ENCODE results near the gene RPS2.

Gene RPS2

DNA sequence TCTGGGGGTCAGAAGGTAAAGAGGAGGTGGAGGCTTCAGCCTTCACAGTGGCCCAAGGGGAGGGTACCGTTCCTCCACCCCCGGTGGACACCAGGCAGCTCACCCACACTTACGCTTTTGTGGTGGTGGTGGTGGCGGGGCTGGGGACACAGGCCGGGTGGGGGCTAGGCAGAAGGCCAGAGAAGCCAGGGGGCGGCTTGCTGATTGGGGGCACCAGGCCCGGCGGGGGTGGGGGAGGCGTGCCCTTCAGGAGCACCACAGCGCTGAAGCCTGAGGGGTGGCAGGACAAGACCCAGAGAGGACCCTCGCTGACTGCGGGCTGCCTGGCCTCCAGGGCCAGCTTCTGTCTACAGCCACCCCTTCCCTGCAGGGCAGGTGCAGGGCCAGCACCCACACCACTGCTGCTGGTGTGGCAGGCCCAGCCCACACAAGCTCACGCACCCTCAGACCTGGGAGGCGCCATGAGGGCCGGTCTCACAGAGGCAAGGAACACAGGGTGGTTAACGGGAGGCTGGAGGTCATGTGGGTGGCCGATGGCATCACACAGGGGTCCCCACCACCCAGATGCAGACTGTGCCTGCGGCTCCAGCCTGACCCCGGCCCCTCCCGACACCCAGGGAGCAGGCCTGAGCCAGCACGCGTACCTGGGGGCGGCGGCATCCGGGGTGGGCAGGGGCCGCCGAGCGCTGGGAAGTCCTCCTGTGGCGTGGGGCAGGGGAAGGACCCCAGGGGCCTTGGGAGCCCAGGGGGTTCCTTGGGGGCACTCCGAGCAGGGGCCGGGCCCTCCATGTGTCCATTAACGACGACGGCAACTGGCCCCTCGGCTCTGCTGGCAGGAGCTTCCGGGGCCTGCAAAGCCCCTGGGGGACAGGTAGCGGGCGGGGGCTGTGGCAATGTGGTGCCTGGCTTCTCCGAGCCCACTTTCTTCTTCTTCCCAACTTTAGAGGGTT, 34.5 kb upstream of the RPS2 start:
- no peak for DNase-seq (ENCODE audit: low read depth in 2 of 2)

DNA sequence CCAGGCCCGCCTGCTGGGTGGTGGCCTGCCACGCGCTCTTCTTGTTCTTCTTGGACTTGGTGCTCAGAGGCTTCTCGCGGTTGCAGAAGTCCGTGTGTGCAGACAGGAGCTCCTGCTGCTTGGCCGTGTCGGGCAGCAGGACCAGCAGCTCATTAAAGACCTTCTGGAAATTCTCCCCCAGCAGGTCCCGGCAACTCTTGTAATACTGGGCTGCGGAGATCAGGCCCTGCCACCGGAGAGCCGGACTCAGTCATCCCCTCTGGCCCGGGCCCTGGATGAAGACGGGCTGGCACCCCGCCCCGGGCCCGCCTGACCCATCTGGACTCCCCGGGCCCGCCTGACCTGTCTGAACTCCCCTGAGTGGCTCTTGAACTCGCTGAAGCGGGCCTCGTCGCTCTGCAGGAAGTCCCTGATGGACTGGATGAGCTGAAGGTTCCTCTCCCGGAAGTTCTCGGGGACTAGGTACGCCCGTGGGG, 33.8 kb upstream of the RPS2 start:
- DNase-seq (ENCODE audit: low read depth in 2 of 2) = no peak

DNA sequence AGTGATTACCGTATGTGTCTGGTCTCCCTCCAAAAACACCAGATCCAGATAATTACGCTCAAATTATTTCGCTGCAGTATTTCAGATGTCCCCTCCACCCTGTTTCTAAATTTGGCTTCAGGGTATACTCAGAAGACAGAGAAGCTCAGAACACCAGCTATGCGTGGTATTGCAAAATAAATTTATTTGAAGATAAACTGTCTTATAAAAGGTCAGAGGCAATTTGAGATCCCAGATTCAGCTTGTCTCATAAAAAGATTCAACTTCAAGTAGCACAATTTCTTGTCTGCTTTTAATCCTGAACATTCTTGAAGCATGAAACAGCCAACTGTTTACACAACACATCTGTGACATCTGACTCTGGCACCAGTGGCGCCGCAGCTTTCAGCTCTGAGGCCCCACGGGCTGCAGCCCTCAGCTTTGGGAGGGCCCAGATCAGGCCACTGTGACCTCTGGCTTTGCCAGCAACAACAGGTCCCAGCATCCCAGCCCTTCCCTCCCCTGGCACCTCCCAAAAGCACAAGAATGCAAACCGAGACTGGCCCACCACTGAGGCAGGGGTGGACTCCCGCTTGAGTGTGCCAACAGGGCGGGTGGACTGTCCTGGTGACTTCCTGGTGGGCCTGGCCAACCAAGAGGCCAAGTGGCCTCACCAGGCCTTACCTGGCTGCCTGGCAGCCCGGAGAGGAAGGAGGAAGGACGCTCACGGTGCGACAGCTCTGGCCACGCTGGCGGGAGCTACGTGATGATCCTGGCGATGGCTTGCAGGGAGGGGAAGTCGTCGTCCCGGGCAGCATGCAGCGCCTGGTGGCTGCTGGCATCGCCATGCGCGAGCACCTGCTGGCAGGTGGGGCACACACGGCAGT, 33.1 kb upstream of the RPS2 start:
- DNase-seq (ENCODE audit: low read depth in 2 of 2) = no peak

DNA sequence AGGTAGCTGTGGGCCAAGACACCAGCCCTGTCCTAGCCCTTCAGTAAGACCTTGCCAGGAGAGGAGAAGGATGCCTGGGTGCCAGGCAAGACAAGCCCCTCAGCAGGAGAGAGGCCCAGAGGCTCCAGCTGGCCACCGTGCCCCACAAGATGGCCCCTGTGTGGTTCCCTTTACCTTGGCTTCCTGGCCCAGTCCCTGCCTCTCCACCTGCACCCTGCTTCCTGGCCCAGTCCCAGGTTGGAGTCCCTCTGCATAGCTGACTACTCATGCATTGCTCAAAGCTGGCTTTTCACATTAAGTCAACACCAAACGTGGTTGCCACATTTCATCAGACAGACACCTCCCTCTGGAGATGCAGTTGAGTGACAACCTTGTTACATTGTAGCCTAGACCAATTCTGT, 29.1 kb upstream of the RPS2 start:
- no peak for DNase-seq (ENCODE audit: low read depth in 2 of 2)

DNA sequence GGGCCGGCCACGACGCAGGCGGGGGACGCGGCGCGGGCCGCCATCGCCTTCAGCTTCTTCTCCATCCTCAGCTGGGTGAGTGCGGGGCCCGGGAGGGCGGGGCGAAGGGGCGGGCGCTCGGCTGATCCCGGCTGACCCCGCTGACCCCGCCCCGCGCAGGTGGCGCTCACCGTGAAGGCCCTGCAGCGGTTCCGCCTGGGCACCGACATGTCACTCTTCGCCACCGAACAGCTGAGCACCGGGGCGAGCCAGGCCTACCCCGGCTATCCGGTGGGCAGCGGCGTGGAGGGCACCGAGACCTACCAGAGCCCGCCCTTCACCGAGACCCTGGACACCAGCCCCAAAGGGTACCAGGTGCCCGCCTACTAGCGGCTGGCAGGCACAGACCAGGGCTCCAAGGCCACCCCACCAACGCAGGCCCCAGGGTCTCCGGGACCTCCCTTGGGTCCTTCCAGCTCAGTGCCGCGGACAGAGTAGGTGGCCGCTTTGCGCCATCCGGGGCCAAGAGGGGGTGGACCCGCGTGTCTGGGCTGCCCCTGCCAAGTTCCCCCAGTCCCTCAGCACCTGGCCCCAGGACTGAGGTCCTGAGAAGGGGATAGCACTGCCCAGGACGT, 28.2 kb upstream of the RPS2 start:
- DNase-seq (ENCODE audit: low read depth in 2 of 2) = no peak

DNA sequence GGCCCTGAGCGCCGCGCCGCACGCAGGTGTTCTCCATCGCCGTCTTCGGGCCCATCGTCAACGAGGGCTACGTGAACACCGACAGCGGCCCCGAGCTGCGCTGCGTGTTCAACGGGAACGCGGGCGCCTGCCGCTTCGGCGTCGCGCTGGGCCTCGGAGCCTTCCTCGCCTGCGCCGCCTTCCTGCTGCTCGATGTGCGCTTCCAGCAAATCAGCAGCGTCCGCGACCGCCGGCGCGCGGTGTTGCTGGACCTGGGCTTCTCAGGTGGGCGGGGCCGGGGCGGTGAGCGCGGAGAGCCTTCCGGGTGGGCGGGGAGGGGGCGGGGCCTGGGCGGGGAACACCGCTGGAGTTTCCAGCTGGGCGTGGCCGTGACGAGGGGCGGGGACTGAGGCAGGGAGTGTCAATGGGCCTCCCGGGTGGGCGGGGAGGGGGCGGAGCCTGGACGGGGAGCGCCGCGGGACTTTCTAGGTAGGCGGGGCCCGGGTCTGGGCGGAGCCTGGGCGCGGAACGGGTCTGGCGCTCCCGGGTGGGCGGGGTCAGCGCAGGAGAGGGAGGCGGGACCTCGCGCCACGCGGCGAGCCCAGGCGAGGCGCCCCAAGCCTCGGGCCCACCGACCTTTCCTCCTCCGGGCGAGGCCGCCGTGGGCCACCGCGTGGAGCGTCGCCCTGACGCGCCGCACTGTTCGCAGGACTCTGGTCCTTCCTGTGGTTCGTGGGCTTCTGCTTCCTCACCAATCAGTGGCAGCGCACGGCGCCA, 27.5 kb upstream of the RPS2 start:
- DNase-seq (ENCODE audit: low read depth in 2 of 2) = peak; percentile 97 to 98

DNA sequence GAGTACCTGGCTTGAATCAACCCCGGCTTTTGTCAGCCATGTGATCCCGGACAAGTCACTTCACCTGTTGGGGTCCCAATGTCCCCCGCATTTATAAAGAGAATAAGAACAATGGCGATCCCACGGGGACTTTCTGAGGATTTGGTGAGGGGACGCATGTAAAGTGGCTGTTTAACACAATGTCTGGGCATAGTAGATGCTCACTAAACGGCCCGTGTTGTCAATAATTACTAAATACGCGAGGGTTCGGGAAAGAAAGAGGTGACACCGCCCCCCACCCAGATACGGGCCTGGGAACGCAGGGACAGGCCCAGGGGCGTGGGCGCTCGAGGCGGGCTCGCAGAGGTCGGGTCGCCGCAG, 26.9 kb upstream of the RPS2 start:
- no peak for DNase-seq (ENCODE audit: low read depth in 2 of 2)

DNA sequence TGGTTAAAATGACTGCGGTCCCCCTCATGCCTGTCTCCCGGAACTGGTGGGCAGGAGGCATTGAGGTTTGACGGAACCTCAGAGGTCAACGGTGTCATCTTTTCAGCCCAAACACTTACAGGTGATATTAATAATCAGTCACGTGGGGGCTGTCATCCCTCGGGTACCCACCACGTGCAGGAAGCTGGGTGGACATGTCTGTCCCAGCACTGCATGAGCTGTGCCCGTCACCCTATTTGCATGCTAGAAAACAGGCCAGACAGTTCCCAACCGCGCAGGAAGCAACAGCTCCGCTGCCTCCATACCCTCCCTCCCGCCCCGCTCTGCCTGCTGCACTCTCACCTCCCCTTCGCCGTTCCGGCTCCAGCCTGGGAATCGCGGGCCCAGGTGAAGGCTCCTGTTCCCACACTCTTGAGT, 26.5 kb upstream of the RPS2 start:
- DNase-seq (ENCODE audit: low read depth in 2 of 2) = no peak

DNA sequence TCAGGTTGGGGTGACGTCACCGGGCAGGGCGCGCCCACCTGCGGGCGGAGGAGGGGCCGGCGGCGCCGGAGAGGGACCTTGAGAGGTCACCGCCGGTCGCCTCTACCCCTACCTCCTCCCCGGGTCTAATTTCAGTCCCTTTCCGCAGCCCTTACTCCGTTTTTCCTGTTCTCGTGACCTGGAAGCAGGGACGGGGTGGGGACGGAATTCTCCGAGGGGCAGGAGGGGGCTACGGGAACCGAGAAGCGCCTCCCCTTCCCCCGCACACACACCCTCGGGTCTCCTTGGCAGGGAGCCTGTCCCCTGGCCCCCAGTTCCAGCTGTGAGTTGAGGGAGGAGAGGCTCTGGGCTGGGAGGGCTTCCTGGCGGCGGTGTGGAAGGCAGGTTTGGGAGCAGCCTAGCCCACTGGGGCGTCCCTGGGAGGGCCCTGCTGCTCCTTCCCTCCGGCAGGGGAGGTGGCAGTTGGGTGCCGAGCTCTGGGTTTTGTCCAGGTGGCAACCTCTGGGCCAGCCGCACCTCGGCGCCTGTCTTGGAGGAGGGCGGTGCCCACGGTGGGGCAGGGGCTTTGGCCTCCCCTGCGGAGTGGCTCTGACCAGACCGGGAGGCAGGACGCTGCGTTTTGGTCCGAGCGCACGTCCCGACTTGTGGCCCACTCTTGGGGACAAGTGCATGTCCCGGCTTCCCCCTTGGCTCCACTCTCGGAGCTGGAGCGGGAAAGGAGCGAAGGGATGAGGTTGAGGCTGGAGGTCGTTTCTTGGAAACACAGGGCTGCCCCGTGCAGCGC, 25.9 kb upstream of the RPS2 start:
- DNase-seq (ENCODE audit: low read depth in 2 of 2) = no peak

DNA sequence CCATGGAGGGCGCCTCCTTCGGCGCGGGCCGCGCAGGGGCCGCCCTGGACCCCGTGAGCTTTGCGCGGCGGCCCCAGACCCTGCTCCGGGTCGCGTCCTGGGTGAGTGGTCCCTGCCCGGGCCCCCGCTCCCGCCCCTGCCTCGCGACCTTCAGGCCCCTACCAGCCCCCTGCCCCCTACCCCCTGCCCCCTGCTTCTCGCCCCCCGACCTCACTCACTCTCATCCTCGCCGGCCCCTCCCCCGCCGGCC, 25.4 kb upstream of the RPS2 start:
- DNase-seq (ENCODE audit: low read depth in 2 of 2) = no peak

DNA sequence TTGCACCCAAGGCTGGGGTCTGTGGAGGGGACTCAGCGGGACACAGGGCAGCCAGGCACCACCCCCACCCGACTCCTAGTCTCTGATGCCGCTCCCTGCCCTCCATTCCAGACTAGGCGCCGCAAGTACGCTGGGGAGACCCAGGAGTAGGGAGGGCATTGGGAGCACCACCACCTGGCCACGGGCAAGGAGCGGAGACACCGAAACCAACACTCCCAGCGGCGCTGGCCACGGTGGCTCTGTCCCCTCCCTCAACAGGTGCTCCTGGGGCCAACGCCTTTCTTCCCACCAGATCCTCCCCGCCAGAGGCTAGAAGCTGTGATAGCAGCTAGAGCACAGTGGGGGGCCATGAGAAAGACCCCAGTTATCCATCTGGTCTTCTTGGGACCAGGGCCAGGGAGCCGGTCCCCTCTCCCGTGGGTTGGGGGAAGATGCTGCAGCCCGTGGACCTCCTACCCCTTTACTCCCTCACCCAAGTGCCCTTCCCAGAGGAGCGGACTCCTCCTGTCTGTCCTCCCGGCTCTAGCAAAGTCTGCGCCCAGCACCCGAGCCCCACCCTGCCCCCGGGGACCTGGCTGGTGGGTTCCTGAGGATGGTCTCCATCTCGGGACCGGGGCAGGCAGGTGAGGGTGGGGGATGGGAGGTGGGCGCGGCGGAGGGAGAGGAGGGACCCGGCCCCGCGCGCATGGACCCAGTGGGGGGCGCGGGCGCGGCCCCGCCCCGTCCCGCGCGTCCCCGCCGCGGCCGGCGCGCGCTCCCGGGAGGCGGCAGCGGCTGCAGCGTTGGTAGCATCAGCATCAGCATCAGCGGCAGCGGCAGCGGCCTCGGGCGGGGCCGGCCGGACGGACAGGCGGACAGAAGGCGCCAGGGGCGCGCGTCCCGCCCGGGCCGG, 24.8 kb upstream of the RPS2 start, which contains the start of gene SYNGR3:
TSS of gene SYNGR3 (plus strand) at position 762 of the 892 bp plus-strand sequence. CDS start 133 bp downstream, outside the sequence.
- no peak for DNase-seq (ENCODE audit: low read depth in 2 of 2)

DNA sequence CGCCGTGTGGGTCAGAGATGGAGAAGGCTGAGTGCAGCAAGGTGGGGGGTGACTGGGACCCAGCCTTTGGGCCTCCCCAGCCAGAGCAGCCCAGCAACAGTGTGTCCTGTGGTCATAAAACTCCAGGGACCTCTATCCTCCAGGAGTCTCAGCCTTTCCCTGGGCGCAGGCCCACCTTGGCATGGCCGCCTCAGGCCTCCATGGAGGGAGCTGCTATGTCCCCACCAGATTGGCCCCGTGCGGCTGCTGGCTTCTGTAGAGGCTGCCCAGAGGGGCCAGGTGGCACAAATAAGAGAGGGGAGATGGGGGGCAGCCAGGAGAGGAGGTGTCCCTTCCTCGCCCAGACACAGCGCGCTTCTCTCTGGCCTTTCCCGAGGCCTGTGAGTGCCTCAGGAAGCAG, 22.6 kb upstream of the RPS2 start:
- DNase-seq (ENCODE audit: low read depth in 2 of 2) = no peak

DNA sequence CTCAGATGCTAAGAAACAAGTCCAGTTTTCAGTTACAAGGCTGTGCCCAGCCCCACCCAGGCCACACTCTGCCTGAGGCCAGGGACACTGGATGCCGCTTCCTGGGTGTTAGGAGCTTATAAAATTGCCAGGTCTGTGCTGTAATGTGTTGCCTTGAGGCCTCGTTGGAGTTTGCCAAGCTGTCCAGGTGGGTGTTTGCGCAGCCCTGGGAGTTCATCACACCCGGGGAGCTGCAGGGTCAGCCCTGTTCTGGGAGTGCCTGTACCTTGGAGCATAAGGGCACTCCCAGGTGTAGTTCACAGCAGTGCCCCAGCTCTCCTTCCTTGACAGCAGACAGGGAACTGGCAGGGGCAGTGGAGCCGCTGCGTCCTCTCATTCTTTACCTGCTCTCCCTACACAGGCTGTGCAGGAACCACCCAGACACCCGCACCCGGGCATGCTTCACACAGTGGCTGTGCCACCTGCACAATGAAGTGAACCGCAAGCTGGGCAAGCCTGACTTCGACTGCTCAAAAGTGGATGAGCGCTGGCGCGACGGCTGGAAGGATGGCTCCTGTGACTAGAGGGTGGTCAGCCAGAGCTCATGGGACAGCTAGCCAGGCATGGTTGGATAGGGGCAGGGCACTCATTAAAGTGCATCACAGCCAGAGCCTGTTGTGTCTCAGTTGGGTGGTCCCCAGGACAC, 21.0 kb upstream of the RPS2 start:
- DNase-seq (ENCODE audit: low read depth in 2 of 2) = no peak

DNA sequence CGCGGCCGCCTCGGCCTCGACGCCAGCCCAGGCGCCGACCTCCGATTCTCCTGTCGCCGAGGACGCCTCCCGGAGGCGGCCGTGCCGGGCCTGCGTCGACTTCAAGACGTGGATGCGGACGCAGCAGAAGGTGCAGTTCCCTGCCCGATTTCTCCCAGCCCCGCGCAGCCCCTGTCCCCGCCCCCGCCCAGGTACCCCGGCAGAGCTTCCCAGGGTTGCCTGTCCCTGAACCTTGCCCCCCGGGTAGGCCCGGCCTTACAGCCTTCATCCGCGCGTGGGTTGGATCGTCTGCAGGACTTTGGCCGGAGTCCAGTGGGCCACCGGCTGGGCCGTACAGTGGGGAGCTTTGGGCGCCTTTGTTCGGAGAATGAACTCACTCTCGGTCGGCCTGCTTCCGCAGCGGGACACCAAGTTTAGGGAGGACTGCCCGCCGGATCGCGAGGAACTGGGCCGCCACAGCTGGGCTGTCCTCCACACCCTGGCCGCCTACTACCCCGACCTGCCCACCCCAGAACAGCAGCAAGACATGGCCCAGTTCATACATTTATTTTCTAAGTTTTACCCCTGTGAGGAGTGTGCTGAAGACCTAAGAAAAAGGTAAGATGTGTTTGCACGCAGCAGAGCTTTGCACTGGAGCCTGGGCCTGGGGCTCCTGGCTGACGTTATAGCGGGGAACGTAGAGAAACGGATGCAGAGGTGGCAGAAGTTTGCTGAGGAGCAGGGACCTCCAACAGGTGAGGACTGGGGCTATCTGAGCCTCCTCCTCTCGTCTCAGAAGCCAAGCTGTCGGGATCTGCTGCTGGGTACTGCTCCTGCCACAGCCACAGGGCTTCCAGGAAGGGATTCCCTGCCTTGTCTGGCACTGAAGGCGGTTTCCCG, 20.0 kb upstream of the RPS2 start:
- no peak for DNase-seq (ENCODE audit: low read depth in 2 of 2)

DNA sequence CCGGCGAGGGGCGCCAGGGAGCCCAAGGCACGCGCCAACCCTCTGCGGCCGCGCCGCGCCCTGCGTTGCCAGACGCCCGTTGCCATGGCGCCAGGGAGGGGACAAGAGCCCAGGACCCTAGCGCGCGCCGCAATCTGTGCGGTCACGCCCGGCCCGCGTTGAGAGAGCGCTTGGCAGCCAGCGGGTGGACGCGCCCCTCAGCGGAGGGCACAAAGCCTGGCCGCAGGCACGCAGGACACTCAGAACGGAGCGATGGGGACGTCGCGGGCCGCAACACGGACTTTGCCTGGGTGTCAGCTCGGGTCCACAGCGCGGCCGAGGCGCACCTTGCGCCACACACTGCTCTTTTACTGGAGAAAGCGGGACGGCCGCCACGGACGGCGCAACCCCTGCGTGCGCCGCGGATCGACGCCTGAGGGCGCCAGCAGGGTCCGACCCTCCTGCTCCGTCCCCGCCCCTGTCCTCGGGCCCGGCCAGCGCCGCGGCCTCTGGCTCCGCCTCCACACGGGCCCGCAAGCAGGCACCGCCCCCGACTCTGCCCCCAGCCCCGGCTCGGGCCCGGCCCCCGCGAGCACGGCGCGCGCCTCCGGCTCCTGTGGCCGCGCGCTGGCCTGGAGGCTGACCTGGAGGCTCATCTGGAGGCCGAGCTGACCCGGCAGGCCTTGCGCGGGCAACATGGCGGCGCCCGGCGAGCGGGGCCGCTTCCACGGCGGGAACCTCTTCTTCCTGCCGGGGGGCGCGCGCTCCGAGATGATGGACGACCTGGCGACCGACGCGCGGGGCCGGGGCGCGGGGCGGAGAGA, 19.1 kb upstream of the RPS2 start, which contains the start of gene GFER:
TSS of gene GFER (plus strand) at position 650 of the 803 bp plus-strand sequence. CDS start at position 676, 26 bp downstream.
- DNase-seq (ENCODE audit: low read depth in 2 of 2) = peak; percentile 73 to 79

DNA sequence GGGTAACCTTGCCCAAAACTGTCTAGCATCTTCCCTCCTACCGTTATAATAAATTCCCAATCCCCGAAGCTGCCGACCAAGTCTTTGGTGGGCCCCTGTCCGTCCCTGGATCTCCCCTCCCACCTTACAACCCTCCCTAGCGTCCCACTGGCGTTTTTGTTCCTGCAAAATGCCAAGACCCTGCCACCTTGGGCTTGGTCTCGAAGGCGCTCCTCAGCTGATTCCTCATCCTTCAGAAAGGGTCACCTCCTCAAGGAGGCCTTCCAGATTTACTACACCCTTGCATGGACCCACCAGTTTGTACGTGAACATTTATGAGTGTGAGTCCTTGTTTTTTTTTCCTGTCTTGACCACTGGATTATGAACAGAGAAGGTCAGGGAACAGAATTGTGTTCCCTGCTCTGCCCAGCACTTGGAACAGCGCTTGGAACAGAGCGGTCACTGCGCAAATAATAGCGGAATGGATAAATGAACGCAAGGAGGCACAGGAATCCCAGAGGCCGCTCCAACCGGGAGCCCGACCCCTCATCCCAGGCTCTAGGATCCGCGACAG, 18.4 kb upstream of the RPS2 start:
- no peak for DNase-seq (ENCODE audit: low read depth in 2 of 2)

DNA sequence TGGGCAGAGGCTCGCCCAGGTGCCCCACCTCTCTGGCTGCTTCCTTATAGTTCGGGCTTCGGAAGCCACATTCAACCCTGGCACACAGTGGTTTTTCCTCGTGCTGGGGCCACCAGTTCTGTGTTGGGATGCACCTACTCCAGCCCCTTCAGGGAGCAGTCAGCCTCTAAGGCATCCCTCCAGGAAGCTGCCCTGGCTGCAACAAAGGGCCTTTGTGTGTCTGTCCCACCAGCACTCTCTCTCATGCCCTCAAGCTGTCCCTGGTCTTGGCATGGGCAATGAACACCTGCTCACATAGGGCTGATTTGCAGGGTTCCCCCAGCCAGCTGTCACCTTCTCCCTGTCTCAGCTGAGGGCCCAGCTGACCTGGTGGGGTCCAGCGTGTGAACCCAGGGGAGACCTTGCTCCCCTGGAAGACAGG, 17.4 kb upstream of the RPS2 start:
- no peak for DNase-seq (ENCODE audit: low read depth in 2 of 2)

Data from stimulated activated CD8-positive, alpha-beta memory T cell treated with anti-CD3 and anti-CD28 coated beads, Interleukin-2, amount 100 ng/mL, for 48 hours (primary cell).